Amniotic stem cell (primary cell): ENCODE measurements around the gene KRT81.
"Not testable (repeated sequence)": the region's sequence is repeated elsewhere in the genome, so short reads cannot be mapped to it uniquely, and the experiment has no call there.

Experiments
- DNase-seq: peaks from one replicate; lab custom pipeline; 2025; lab: John Stamatoyannopoulos, UW

KRT81 gene

DNA sequence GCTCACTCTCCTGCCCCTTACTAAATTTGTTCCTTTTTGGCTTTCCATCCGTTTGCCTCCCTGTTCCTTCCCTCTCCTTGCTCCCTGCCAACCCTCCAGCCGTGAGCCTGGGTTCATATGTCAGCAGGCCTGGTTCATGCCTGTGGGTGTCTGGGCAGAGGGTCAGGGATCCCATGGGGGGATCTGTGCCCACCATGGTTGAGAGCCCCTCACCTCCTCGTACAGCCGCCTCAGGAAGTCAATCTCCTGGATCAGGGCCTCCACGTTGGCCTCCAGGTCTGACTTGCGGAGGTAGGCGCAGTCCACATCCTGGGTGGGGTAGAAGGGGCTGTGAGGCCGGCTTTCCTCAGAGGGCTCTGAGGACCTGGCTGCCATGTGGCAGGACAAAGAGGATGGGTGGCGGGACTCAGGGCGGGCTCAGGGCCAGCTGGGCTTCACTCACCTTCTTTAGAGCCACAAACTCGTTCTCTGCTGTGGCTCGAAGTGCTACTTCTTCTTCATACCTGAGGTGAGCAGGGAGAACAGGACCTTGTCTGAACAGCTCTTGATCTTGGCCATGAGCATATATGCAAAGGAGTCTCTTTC is 26.2 kb upstream of the KRT81 start:
- no peak for DNase-seq

DNA sequence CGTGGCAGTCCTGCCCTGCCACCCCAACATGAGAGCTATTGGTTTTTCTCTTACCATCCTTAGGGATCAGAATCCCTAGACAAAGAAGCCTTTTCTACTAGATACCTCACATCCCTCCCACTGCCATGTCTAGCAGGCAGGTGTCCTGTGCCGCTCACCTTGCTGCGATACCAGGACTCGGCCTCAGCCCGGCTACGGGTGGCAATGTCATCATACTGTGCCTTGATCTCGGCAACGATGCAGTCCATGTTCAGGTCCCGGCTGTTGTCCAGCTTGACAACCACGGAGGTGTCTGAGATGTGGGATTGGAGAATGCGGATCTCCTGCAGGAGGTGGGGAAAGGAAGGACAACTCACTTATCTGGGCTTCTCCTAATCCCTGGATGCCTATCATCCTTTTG is 25.4 kb upstream of the KRT81 start:
- no peak for DNase-seq

DNA sequence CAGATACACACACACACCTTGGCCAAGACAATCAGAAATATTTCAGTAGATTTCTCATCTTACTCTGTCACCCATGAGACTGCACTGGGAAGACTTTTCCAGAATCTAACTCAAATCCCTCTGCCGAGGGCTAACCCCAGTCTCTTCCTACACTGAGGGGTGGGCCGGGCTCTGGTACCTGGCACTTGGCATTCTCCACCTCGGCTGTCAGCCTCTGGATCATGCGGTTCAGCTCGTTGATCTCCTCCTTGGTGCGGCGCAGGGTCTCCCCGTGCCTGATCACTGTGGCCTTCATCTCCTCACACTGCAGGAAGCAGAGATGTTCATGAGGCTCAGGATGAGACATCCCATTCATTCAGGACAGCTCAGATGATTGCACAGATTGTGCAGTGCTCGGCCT is 25.0 kb upstream of the KRT81 start:
- DNase-seq = no peak

DNA sequence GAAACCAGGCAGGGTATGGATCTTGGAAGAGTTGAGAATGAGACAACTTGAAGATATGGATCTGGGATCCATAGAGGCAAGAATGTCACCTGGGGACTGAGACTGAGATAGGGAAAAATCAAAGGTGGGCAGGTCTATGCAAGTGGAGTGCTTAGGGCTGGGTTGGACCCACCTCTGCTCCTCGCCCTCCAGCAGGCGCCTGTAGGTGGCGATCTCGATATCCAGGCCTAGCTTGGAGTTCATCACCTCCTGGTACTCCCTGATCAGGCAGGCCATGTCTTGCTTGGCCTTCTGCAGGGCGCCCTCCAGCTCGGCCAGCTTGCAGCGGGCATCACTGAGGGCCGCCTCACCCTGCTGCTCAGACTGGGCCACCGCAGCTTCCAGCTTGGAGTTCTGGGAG is 24.4 kb upstream of the KRT81 start:
- DNase-seq = not testable (repeated sequence)

- no peak for DNase-seq
These were observed 23.2 kb upstream of the KRT81 start for GRCh38 chr12:52314511-52314910.

DNA sequence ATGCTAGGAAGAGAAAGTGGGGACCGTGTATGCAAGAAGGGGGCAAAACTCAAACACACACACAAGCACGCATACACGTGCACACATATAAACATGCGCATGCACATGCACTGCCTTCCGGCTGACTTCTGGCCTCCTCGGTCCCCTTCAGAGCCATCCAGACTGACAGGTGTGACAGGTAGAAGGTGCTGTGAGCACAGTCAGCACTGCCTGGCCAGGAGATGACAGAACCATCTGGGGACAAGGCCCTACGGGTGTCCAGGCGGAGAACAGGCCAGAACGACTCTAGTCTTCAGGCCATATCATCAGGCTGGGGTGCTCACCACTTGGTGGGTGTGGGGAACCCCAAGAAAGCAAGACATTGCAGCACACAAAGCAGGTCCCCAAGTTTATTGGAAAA is 22.6 kb upstream of the KRT81 start:
- DNase-seq = no peak

DNA sequence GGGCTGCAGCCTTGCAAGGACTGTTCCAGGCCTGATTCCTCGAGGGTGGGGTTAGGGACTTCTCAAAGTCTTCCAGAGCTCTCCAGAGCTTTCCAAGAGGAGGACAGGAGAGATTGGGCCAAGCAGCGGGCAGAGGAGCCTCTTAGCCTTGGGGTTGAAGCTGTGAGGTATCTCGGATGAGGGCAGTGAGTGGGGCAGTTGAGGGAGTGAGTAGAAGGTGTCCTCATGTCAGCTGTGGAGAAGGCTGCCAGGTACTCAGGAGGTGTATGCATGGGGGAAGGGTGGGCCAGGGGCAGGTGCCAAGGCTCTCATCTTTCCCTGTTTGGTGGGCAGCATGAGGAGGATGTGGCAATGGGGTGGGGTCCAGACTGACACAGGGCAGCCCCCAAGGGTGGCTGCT is 22.1 kb upstream of the KRT81 start:
- no peak for DNase-seq

DNA sequence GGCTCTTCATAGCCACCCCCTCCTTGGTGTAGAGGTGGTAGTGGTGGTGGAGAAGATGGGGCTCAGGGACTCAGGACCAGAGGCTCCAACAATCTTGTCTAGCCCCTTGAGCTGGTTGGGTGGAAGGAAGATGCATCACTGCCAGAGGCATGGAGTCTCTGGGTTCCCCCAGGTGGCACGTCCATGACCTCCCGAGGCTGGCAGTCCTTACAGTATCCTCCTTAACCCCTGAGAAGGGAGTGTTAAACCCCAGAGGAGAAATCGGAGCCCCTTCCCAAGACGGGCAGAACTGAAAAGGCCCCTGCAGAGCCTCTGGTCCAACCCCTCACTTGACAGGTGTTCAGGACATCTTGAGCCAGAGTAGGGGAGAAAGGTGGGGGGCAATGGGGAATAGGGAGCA is 20.8 kb upstream of the KRT81 start:
- DNase-seq = no peak

DNA sequence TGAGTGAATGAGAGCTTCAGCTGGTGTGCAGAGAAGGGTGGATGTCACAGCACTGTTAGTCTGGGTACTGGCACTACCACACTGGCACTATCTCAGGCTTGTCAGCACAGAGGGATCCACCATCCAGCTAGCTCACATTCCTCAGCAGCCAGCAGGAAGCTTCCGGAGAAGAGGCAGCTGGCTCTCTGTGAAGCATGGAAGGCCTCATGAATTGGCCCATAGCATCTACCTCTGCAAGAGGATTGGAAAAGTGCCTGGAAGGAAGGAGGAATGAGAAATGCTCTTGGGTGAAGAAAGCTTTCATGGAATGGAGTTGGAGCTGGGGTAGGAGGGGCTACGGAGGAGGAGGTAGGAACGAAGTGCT is 19.9 kb upstream of the KRT81 start:
- no peak for DNase-seq

DNA sequence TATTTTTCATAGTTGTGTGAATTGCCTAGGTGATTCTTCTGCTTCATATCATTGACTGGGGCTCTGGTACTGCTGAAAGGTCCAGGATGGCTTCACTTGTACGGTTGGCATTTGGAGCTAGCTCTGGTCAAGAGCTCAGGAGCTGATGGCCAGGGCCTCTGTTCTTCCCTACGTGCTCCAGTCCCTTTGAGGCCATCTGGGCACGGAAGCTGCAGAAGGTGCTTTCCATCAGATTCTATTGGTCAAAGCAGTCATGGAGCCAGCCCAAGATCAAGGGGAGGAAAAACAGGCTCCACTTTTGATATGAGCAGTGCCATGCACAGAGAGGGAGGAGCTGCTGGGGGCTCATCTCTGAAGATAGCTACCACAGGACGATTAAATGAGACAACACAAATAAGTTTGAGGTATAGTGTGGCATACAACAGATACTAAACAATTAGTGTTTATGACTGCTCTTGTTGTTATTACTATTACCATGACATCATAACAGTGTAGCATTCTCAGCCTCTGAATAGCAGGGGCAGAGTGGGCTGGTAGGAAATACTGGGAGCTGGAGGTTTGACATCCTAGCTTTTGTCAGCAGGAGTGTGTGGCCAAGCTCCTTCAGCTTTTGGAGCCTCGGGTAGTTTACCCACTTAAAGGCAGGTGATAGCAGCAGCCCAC is 19.4 kb upstream of the KRT81 start:
- no peak for DNase-seq

GRCh38 chr12:52308806-52309425 is 17.6 kb upstream of the KRT81 start:
- no peak for DNase-seq

DNA sequence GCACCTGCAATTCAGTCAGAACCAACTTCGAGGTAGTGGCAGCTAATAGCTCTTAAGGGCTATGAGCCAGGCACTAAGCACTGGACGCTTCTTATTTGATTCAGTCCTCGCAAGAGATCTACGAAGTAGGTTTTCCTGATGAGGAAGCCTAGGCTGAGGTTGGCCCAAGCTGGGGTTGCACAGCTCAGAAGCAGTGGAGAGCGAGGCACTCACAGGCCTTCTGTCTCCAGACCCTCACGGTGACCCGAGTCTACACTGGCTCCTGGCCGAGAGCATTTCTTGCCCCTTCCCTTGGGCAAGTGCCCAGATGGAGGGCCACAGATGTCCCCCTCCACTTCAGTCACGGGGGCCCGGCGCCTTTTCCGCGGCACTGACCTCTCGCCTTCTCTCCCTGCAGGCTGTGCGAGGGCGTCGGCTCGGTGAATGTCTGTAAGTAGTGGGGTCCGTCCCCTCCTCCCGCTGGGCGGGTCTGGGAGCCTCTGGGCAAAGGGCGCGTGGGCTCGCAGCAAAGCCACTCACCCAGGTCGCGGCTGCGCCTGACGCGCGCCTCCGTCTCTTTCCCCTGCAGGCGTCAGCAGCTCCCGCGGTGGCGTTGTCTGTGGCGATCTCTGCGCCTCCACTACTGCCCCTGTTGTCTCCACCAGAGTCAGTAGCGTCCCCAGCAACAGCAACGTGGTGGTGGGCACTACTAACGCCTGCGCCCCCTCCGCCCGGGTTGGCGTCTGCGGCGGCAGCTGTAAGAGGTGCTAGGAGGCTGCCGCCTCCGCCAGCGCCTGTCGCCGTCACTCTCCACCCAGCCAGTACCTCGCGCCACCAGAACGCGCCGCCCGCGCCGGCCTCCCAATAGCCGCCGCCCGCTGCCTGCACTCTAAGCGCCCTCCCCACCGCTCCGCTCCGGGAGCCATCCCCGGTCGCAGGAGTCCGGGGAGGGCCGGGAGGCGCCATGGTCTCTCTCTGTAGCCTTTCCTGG is 16.8 kb upstream of the KRT81 start:
- DNase-seq = peak; percentile 16

DNA sequence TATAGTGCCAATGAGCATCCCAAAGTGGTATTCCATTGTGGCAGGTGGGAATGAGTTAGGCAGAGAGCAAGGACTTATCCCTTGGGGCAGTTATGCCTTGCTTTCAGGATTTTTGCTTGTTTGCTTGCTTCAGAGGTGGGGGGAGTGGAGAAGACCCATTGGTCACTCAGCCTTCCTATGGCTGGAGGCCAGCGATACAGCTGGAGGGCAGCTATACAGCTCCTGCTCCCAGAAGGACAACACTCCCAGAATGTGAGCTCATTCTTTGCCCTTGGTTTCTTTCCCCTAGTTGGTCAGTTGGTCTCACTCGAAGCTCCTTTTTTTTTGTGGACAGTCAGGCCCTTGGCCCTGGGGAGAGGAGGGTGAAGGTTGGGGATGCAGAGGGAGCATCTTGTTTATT is 15.4 kb upstream of the KRT81 start:
- no peak for DNase-seq

DNA sequence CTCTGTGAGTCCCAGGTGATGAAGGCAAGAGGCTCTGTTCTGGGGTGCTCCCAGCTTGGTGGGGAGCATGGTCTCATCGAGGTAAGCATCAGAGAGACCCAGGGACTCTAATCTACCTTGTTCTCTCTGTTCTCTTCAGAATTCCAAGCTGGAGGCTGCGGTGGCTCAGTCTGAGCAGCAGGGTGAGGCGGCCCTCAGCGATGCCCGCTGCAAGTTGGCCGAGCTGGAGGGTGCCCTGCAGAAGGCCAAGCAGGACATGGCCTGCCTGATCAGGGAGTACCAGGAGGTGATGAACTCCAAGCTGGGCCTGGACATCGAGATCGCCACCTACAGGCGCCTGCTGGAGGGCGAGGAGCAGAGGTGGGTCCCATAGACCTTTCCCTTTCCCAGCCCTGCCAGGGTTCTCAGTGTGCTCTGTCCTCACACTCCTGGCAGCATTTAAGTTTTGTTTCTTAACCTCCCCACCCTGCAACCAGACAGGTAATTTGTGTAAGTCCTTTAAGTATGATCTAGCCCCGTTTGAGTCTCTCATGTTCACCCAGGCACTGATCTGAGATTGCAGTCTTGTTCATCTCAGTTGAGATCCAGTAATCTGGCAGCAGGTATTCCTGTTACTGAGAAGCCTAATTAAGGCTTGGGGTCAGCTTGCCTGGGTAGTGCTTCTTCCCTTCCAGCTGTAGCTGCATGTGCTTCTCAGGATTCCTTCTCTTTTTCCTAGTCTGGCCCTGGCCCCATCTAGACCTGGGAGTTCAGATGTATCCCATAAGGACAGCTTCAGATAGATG is 14.8 kb upstream of the KRT81 start:
- DNase-seq = no peak

DNA sequence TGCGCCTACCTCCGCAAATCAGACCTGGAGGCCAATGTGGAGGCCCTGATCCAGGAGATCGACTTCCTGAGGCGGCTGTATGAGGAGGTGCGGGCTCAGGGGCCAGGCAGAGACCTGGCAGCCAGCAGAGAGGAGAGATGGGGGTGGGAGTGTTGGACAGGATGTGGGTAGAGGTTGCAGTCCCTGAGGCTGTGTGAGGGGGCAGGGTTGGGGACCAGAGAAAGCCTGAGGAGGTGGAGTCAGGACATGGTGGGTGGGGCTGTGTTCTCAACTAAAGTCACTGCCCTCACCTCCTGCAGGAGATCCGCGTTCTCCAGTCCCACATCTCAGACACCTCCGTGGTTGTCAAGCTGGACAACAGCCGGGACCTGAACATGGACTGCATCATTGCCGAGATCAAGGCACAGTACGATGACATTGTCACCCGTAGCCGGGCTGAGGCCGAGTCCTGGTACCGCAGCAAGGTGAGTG is 13.6 kb upstream of the KRT81 start:
- not testable (repeated sequence) for DNase-seq

- not testable (repeated sequence) for DNase-seq
These were observed 11.0 kb upstream of the KRT81 start for GRCh38 chr12:52302242-52302914.

DNA sequence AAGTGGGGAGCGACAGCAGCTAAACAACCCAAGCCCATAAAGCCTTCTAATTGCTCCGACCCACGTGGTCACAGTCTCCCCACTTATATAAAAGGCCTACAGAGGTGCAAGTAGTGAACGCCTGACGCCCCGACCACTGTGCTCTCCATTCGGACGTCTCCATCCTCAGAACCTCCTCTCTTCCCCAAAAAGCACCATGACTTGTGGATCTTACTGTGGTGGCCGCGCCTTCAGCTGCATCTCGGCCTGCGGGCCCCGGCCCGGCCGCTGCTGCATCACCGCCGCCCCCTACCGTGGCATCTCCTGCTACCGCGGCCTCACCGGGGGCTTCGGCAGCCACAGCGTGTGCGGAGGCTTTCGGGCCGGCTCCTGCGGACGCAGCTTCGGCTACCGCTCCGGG is 10.4 kb upstream of the KRT81 start:
- not testable (repeated sequence) for DNase-seq

GRCh38 chr12:52300796-52301691 is 9.7 kb upstream of the KRT81 start:
- no peak for DNase-seq

GRCh38 chr12:52298677-52299190 is 7.4 kb upstream of the KRT81 start:
- DNase-seq = no peak
